ENCODE data around the gene FOXE3. TPM values are rescaled to one million over a fixed set of nuclear protein-coding genes. Genes with fewer than 3 reads are reported as not detected.
A peak's percentile ranks its signal among the peaks of the same experiment; 100 is the strongest.
"Not testable (repeated sequence)": the region's sequence is repeated elsewhere in the genome, so short reads cannot be mapped to it uniquely, and the experiment has no call there.

Gene FOXE3
- total and polyA plus RNA-seq, 5 experiments from 2014 or later, result not detected

DNA sequence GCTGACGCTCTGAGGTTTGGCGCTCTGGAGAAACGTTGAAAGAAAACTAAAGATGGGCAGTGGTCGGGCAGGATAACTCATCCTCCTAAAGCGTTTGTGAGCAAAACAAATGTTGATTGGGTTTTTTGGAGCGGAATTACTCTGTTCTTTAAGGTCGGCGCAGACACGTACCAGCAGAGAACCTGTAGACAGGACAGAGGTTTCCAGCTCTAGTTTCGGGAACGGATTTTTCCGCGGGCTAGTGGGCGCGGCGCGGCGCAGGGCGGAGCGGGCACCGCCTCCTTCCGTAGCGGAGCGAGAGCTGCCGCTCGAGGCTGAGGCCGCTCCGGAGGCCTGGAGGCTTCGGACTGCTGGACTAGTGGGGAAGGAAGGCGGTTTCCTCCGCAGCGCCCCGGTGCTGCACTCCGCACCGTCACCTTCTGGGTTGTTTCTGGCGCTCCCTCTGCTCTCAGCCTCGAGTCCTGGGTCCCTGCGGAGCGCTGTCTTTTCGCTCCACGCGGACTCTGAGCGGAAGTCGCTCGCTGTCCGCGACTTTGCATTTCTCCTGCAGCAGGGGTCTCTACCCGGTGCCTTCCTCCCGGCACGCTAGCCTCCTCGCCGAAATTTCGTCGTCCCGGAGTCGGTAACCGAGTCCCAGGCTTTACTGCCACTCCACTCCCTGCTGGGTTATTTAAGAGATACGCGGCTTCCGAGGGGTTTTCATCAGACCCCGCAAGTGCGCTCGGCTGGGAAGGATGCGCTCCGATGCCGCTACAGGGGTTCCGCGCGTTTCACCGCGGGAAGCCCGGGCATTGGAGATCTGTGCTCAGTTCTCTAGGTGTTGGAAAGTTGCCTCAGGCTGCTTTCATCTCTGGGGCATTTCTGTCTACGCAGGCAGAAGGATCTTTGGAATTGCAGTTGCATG is 28.7 kb downstream of the FOXE3 start:
- POLR2A ChIA-PET, result no interaction called here
- ATAC-seq (peak; percentile 45 to 47), DNase-seq (peak in 1 of 10 donors; percentile 34)
- Mint-ChIP-seq H3K4me3 (peak overlapping the region; percentile 54 to 75 (median 68)), H3K4me1 (peaks cover 10 to 22% (median 19%) of the 10 kb centered on the region in 4 donors), H3K9me3 (peaks cover 0 to 8% (median 0%) of the 10 kb centered on the region in 9 donors), H3K36me3 (peaks cover 0 to 7% (median 2%) of the 10 kb centered on the region in 3 donors), H3K27me3 (peaks cover 0 to 57% (median 43%) of the 10 kb centered on the region in 5 donors), H3K27ac (peak overlapping the region in 5 of 10 donors; percentile 28 to 68 (median 50))

DNA sequence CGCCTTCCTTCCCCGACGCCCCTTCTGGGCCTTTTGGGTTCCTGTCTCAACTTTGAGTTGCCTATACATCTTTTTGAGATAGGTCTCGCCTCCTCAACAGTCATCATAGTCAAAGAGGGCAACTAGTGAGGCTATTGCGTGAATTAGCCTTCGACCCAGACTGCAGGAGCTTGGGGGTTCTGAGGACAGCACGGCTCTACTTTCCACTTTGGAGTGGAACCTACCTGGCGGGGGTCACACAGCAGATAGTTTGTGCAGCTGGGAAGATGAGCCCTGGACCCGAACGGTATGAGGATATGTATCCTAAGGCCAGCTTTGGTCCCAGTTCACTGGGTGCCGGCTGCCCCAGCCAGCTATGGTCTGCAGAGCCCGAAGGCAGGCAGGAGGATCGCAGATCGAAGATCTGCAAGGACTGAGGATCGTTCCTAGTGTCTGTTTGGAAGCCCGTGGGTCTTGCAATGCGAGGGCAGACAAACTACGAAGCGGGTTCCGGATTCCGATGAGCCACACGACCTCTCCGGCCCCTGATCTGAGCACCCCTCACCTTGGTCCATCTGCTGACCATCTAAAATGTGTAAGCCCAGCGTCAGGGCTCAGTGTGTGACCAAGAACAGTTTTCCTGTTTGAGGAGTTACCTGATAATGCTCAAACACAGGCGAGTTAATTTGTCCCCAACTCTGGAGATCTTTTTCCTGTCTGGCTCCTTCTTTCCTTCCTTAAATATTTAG is 29.9 kb downstream of the FOXE3 start:
- Mint-ChIP-seq H3K9me3 (peaks cover 0 to 8% (median 0%) of the 10 kb centered on the region in 9 donors), H3K27me3 (peaks cover 0 to 63% (median 49%) of the 10 kb centered on the region in 5 donors), H3K36me3 (peaks cover 0 to 7% (median 2%) of the 10 kb centered on the region in 3 donors), H3K4me3 (peak overlapping the region in 6 of 10 donors; percentile 6 to 74 (median 50)), H3K27ac (peak overlapping the region in 1 of 10 donors; percentile 4), H3K4me1 (peaks cover 10 to 22% (median 19%) of the 10 kb centered on the region in 4 donors)
- DNase-seq (no peak), ATAC-seq (no peak)
- POLR2A ChIA-PET, result no interaction called here

DNA sequence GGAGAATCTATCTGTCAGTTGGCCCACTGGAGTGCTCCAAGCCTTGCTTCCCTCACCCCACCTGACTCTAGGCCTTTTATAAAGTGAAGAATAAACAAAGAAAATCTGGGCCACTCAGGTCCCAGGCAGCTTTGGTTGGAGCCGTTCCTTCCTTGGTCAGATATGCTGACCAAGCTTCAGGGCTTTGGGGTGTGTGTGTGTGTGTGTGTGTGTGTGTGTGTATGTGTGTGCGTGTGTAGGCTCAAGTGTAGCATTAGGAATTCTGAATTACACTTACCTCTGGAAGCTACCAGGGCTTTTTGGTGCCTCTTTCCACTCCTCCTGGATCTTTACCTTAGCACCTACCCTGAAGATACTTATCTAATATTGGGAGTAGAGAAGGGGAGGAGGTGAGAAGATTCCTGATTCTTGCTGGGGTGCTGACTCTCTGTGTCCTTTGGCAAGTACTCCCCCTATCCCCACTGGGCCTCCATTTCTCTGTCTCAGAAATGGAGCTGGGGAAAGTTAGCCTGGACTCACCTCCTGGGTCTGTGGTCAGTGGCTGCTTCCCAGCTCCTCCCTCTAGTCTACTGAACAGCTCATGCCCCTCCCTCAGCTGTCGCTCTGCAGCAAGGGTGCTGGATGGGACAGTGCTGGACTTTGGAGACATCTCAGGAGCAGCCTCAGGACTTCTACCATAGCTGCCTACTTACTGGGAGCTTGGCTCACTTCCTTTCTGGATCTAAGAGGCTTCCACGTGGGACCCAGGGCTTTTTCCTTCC is 32.6 kb downstream of the FOXE3 start:
- POLR2A ChIA-PET, result interaction anchor here (0.8 kb wide), 1 partner anchor 11 kb away, joined by 4 read pairs; the partner anchor contains the start of gene FOXD2

DNA sequence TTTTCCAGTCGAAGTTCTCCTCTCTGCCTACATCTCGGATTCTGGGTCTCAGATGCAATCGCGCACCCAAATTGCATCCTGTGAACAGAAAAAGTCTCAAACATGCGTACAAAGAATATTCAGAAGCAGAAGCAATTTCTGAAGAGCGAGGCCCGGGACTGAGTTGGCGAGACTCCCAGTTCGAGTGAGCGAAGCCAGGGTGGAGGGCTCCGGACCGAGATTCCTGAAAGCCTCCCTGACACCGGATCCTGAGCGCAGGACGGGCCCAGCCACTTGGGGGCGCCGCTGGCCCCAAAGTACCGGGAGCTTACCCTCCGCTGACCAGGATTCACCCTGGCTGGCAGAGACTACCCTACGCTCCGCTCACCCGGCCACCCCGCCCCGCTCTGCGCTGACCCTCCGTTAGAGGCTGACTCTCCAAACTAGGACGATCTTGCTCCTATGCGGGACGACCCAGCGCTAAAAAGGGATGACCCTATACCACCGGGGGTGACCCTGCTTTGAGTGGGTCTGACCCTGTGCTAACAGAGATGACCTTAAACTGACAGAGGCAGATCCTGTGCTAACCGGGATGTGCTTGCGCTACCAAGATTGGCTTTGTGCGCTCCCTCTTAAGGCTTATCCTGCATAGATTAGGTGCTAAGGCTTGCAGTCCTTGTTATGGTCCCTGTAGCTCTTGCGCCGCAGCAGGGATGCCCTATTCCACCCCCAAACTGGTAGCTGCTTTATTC is 33.9 kb downstream of the FOXE3 start:
- Mint-ChIP-seq H3K27ac (no peak overlapping the region), H3K4me3 (no peak overlapping the region)

More for the DNA sequence above, 32.6 kb downstream of the FOXE3 start:
- ATAC-seq, result no peak
- no peak overlapping the region for H3K4me3 Mint-ChIP-seq
- peaks cover 0 to 85% (median 71%) of the 10 kb centered on the region in 5 donors for H3K27me3 Mint-ChIP-seq
- DNase-seq, result no peak
- H3K27ac Mint-ChIP-seq, result no peak overlapping the region
- peaks cover 10 to 22% (median 18%) of the 10 kb centered on the region in 4 donors for H3K4me1 Mint-ChIP-seq
- H3K36me3 Mint-ChIP-seq, result peaks cover 0 to 7% (median 2%) of the 10 kb centered on the region in 3 donors
- peaks cover 0 to 8% (median 0%) of the 10 kb centered on the region in 9 donors for H3K9me3 Mint-ChIP-seq

DNA sequence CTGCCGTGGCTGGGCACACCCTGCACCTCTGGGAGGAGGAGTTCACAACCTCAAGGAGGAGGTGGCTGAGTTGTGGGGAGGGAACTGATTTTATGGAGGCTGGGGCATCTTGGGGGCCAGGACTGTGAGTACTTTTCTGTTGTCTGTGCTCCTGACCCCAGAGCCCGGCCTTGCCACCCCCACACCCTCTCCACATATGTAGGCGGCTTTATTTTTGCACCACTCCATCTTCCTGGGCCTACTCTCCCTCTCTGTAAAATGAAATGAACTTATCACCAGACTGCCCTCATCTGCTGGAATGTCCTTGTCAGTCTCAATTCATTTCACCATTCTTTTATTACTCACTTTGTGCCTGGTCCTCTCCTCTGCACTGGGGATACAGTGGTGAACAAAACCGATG is 34.5 kb downstream of the FOXE3 start:
- Mint-ChIP-seq H3K9me3 (no peaks in the 10 kb centered on the region), H3K27me3 (peaks cover 11 to 86% (median 77%) of the 10 kb centered on the region in 5 donors), H3K4me1 (peaks cover 0 to 4% (median 3%) of the 10 kb centered on the region in 4 donors), H3K36me3 (peaks cover 0 to 2% (median 0%) of the 10 kb centered on the region in 3 donors), H3K27ac (no peak overlapping the region), H3K4me3 (no peak overlapping the region)
- ATAC-seq, result no peak
- DNase-seq, result no peak
- POLR2A ChIA-PET, result no interaction called here

More for the DNA sequence above, 33.9 kb downstream of the FOXE3 start:
- H3K9me3 Mint-ChIP-seq, result peaks cover 0 to 4% (median 0%) of the 10 kb centered on the region in 9 donors
- H3K36me3 Mint-ChIP-seq, result peaks cover 0 to 2% (median 0%) of the 10 kb centered on the region in 3 donors
- no peak for ATAC-seq
- POLR2A ChIA-PET, result no interaction called here
- H3K27me3 Mint-ChIP-seq, result peaks cover 5 to 87% (median 73%) of the 10 kb centered on the region in 5 donors
- no peak for DNase-seq
- H3K4me1 Mint-ChIP-seq, result peaks cover 3 to 10% (median 8%) of the 10 kb centered on the region in 4 donors

DNA sequence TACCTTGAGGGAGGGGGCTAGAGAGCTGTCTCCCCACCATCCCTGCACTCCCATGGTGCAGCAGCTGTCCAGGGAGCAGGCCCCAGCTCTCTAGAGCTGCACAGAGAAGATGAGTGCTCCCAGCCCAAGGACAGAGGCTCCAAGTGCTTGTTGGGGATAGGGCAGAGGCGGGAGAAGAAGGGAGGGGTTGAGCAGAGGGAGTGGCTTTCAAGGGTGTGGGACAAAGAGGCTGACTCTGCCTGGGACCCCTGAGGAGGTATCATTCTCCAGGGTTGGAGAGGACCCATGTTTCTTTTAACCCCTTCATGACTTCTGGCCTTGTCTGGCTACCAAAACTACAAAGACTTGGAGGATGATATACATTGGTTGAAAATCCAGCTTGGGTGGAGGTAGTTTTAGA is 36.3 kb downstream of the FOXE3 start:
- POLR2A ChIA-PET, result no interaction called here
- Mint-ChIP-seq H3K9me3 (no peaks in the 10 kb centered on the region), H3K27ac (no peak overlapping the region), H3K27me3 (peaks cover 23 to 84% (median 64%) of the 10 kb centered on the region in 5 donors), H3K4me1 (no peaks in the 10 kb centered on the region), H3K4me3 (no peak overlapping the region), H3K36me3 (no peaks in the 10 kb centered on the region)
- ATAC-seq (no peak), DNase-seq (no peak)

DNA sequence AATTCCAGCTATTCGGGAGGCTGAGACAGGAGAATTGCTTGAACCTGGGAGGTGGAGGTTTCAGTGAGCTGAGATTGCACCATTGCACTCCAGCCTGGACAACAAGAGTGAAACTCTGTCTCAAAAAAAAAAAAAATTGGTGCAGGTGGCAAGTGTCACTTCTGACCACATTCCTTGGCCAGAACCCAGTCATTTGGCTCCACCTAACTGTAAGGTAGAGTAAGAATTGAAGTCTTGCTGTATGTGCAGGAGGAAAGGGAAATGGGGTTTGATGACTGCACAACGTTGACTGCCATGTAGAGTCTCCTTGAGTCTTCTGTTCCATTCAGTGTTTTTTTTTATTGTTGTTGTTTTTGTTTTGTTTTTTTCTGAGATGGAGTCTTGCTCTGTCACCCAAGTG is 37.8 kb downstream of the FOXE3 start:
- H3K4me3 Mint-ChIP-seq, DNase-seq, H3K9me3 Mint-ChIP-seq, H3K27ac Mint-ChIP-seq, H3K36me3 Mint-ChIP-seq, ATAC-seq, POLR2A ChIA-PET, H3K4me1 Mint-ChIP-seq: not testable (repeated sequence)
- H3K27me3 Mint-ChIP-seq, result peaks cover 26 to 86% (median 64%) of the 10 kb centered on the region in 5 donors

DNA sequence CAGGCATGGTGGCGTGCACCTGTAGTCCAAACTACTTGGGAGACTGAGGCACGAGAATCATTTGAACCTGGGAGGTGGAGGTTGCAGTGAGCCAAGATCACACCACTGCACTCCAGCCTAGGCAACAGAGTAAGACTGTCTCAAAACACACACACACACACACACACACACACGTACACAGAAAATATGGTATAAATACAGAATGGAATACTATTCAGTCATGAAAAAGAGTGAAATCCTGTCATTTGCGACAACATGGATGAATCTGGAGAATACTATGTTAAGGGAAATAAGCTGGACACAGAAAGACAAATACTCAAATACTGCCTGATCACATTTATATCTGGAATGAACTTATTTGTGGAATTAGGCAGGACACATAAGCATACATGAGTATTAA is 40.2 kb downstream of the FOXE3 start:
- Mint-ChIP-seq H3K4me3 (no peak overlapping the region), H3K36me3 (no peaks in the 10 kb centered on the region), H3K27me3 (peaks cover 27 to 84% (median 60%) of the 10 kb centered on the region in 5 donors), H3K27ac (no peak overlapping the region), H3K4me1 (no peaks in the 10 kb centered on the region), H3K9me3 (peaks cover 0 to 2% (median 0%) of the 10 kb centered on the region in 9 donors)
- DNase-seq (no peak), ATAC-seq (no peak)
- POLR2A ChIA-PET, result no interaction called here

DNA sequence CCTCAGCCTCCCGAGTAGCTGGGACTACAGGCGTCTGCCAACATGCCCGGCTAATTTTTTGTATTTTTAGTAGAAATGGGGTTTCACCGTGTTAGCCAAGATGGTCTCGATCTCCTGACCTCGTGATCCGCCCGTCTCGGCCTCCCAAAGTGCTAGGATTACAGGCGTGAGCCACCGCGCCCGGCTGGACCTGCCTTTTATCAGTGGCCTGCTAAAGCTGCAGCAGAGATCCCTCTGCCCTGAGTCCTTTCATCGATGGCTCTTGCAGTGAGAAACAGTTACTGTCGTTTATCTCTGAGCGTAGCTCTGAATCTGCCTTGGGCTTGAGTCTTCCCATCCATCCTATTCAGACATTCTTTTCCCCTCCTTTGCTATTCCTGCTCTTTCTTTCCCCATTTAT is 41.5 kb downstream of the FOXE3 start:
- ATAC-seq, POLR2A ChIA-PET, DNase-seq, H3K36me3 Mint-ChIP-seq, H3K27ac Mint-ChIP-seq, H3K4me1 Mint-ChIP-seq, H3K4me3 Mint-ChIP-seq, H3K9me3 Mint-ChIP-seq: not testable (repeated sequence)
- peaks cover 24 to 86% (median 68%) of the 10 kb centered on the region in 5 donors for H3K27me3 Mint-ChIP-seq

DNA sequence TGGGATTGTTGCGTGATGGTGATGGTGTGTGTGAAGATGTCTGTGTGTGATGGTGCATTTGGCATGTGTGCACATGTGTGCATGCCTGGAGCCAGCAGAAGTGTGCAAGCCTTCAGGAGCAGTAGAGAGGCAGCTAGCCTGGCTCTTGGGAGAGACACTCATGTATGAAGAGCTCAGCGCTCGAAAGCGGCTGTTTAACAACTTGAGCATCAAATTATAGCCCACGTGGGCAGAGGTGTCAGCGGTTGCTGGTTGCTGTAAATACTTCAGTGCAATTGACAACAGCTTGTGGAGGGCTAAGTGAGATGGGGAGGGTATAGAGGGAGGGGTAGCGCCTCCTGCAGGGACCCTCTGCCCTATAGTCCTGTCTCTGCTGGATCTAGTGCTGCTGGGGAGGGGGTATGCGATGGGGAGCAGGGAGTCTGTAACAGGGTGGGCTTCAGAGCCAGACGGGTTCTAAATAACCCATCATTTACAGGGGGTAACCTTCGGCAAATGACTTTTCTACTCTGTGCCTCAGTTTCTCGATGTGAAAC is 43.2 kb downstream of the FOXE3 start:
- POLR2A ChIA-PET, result no interaction called here
- Mint-ChIP-seq H3K9me3 (peaks cover 0 to 2% (median 0%) of the 10 kb centered on the region in 9 donors), H3K27me3 (peaks cover 36 to 87% (median 71%) of the 10 kb centered on the region in 5 donors), H3K4me3 (no peak overlapping the region), H3K27ac (no peak overlapping the region), H3K36me3 (no peaks in the 10 kb centered on the region), H3K4me1 (no peaks in the 10 kb centered on the region)
- DNase-seq, result no peak
- no peak for ATAC-seq

DNA sequence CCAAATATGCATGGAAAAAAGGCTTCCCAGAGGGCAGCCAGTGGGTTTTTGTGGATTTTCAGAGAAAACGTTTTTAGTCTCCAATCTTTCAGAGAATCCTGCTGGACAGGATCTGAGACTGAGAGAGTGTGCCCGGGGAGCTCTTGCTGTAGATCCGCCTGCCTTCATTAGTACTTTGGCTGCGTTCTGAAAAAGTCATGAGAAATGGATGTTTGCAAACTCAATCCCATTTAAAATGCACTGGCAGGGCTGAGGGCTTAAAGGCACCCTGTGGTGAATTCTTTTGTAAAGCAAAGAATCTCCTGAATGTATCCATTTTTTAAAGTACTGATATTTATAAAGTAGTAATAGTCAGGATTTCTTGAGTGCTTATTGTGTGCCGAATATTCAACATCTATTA is 44.0 kb downstream of the FOXE3 start:
- peaks cover 35 to 86% (median 70%) of the 10 kb centered on the region in 5 donors for H3K27me3 Mint-ChIP-seq
- no peaks in the 10 kb centered on the region for H3K4me1 Mint-ChIP-seq
- no peak for ATAC-seq
- no peak overlapping the region for H3K27ac Mint-ChIP-seq
- no peak for DNase-seq
- no peaks in the 10 kb centered on the region for H3K36me3 Mint-ChIP-seq
- H3K9me3 Mint-ChIP-seq, result peaks cover 0 to 2% (median 0%) of the 10 kb centered on the region in 9 donors
- POLR2A ChIA-PET, result no interaction called here
- no peak overlapping the region for H3K4me3 Mint-ChIP-seq

Data from naive thymus-derived CD8-positive, alpha-beta T cell (primary cell).